GM21576 (cell line): ENCODE measurements around the gene SAA1.
"Not testable (repeated sequence)": the region's sequence is repeated elsewhere in the genome, so short reads cannot be mapped to it uniquely, and the experiment has no call there.

Experiments
- ATAC-seq: cut with Tn5 transposase; IDR thresholded peaks from one replicate; pipeline ENCODE4 v1.9.1; 2021; ENCODE audit warnings: mild to moderate bottlenecking, moderate library complexity; ENCODE audit not compliant: unreplicated experiment

SAA1 gene

DNA sequence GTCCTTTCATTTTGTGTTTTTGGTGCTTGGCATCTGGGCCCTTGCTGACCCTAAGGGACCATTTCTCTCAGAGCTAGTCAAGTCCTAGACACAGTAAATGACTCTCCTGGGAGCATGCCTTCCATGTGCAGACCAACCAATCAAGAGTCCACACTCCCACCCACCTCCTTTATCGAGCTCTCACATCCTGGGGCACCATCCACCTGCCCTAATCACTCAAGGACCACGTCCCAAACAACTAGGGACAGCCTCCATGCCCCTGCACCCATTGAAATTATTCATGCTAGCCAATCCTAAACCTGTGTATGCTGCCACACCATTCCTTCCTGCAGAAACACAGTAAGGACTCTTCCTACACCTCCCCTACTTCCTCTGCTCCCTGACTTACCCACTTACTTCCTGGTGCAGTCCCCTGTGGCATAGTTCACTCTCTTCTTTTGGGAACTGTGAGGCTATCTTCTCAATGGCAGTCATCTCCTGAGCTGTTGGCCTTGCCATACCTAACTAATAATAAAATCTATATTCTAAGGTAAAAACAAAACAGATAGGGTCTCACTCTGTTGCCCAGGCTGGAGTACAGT lies 11.2 kb upstream of the SAA1 start:
- ATAC-seq = no peak

DNA sequence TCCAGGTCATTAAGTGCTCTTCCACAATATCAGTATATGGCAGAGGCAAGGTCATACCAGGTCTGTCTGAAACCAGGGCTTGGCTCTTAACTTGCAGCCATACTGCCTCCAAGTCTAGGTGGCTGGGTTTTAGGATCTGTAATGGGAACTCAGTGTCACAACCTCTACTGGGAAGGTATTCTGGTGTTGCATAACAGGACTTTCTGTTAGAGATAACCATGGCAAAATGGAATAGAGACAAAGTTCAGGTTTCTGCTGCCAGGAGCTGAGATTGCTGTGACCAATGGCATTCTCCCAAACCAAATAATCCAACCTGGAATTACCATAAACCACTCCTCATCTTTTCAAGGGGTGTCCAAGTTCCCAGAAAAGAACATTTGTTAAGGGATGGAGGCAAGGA lies 6.8 kb upstream of the SAA1 start:
- ATAC-seq = no peak

DNA sequence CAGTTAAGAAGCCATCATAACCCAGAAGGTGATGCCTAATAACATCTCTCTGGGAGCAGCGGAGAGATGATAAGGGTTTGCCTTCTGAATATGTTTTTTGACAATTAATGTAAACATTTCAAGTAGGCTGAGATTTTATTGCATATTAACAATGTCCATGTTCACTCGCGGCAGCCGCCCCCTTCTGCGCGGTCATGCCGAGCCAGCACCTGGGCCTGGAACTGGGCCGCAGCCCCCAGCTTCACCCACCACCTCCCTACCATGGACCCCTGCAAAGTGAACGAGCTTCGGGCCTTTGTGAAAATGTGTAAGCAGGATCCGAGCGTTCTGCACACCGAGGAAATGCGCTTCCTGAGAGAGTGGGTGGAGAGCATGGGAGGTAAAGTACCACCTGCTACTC lies 4.3 kb upstream of the SAA1 start:
- ATAC-seq = no peak

DNA sequence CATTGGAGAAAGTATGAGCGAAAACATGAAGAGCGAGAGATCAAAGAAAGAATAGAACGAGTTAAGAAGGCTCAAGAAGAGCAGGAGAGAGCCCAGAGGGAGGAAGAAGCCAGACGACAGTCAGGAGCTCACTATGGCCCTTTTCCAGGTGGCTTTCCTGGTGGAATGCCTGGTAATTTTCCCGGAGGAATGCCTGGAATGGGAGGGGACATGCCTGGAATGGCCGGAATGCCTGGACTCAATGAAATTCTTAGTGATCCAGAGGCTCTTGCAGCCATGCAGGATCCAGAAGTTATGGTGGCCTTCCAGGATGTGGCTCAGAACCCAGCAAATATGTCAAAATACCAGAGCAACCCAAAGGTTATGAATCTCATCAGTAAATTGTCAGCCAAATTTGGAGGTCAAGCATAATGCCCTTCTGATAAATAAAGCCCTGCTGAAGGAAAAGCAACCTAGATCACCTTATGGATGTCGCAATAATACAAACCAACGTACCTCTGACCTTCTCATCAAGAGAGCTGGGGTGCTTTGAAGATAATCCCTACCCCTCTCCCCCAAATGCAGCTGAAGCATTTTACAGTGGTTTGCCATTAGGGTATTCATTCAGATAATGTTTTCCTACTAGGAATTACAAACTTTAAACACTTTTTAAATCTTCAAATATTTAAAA lies 3.2 kb upstream of the SAA1 start:
- not testable (repeated sequence) for ATAC-seq

DNA sequence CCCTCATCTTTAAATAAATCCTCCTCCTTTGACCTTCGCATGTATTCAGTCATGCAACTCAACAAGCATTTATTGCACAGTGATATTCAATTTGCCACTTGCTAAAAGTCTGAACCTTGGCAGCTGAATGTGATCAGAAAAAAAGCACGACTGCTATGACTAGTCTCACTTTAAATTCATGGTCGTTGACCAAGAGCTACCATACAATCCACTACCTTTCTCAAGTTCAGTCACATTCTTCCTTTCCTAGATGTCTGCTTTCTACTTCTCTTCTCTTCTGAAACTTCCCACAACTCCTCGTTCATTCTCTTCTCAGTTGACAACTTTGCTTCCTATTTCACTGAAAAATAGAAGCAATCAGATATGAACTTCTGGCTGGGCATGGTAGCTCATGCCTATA lies 2.0 kb upstream of the SAA1 start:
- ATAC-seq = no peak

DNA sequence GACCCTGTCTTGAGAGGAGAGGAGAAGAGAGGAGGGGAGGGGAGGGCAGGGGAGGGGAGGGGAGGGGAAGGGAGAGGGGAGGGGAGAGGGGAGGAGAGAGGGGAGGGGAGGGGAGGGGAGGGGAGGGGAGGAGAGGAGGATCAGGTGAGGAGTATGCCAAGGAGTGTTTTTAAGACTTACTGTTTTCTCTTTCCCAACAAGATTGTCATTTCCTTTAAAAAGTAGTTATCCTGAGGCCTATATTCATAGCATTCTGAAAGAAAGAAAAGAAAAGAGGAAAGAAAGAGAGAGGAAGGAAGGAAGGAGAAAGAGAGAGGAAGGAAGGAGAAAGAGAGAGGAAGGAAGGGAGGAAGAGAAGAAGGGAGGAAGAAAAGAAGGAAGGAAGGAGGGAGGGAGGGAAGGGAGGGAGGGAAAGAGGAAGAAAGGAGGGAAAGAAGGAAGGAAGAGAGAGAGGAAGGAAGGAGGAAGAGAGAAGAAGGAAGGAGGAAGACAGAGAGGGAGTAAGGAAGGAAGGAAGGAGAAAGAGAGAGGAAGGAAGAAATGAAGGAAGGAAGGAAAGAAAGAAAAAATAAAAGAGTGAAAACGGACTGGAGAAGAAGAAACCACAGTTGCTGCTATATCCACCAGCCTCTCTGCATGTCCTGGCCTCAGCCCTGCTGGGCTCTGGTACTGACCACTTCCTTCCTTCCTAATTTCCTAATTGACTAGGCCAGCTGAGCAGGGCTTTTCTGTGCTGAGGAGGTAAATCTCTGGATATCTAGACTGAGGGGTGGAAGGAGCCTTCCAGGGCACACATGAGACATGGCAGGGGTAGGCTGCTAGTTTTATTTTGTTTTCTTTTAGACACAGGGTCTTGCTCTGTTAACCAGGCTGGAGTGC lies 1.1 kb upstream of the SAA1 start:
- no peak for ATAC-seq

DNA sequence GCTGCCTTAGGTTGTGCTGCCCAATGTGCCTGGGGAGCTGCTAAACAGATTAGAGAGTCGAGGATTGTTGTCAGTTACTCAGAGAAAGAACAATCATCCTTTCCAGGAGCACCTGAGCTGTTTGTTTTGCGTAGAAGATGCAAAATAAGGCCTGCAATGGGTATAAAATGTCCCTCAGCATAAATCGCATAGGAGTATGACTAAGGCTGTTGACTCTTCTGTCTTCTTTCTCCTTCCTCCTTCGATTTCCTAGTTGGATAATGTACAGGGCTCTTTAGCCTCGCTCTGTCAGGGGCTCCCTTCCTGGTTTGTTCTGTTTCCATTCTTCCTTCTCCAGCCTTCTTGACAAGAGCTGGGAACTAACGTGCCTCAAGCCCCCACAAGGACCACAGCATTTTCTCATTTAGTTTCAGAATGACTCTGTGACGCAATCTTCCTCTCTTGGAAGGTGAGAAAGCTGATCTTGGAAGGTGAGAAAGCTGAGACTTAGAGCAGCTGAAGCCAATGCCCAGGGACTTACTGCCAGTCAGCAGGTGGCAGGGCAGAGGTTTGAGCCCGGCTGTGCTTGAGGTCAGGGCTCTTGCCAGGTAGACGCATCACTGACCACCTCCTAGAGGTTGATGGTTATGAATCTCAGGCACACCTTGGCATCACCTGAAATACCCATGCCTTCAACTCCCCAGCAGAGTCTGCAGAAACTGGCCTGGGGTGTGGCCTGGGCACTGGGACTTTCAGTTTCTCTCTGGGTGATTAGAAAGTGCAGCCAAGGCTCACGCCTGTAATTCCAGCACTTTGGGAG lies 1.5 kb downstream of the SAA1 start:
- ATAC-seq = peak; percentile 59

DNA sequence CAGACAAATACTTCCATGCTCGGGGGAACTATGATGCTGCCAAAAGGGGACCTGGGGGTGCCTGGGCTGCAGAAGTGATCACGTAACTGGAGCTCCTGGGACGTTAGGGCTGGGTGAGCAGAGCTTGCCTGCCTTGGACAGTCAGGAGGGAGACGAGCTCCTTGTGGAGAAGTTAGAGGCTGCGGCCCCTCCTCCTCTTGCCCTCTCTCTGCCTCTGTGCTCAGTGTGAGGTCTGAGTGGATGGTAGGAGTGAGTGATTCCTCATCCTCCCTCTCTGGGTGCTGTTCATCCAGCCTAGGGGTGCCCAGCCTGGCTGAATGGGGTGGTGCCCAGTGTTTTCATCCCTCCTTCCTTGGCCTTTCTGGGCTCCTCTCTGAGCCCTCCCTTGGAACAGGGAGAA lies 3.2 kb downstream of the SAA1 start:
- ATAC-seq = not testable (repeated sequence)

DNA sequence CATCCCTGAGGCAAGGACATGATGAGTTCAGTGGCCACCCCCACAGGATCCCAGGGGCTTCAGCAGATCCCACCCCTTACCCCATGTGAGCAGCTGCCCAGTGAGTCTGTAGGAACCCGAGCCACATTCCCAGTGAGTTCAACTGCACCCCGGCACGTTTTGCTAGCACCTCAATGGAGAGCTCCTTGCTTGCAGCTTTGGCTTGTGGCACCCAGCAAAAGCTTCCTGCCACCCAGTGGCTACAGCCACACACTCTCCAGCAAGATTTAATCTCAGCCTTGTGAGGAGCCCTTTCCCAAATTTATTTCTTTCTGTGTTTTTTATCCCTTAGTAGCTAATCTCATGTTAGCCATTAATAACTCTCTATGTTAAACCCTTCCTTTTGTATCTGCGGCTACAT lies 4.0 kb downstream of the SAA1 start:
- no peak for ATAC-seq

DNA sequence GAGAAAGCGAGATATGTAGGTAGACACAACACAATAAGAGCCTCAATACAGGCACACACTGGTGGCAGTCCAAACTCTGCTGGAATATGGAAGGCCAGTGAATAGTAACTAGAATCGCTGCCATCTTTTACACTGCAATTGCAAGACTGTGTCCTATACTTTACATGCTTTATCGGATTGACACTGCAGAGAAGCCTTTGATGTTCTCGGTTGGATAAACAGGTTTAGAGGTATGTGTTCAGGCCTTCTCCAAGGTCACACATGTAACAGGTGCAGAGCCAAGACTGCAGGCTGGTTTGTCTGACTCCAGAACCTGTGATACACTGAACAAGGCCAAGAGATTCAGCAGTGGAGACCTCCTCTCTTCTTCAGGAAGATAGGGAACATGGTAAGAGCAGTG lies 5.1 kb downstream of the SAA1 start:
- ATAC-seq = no peak

DNA sequence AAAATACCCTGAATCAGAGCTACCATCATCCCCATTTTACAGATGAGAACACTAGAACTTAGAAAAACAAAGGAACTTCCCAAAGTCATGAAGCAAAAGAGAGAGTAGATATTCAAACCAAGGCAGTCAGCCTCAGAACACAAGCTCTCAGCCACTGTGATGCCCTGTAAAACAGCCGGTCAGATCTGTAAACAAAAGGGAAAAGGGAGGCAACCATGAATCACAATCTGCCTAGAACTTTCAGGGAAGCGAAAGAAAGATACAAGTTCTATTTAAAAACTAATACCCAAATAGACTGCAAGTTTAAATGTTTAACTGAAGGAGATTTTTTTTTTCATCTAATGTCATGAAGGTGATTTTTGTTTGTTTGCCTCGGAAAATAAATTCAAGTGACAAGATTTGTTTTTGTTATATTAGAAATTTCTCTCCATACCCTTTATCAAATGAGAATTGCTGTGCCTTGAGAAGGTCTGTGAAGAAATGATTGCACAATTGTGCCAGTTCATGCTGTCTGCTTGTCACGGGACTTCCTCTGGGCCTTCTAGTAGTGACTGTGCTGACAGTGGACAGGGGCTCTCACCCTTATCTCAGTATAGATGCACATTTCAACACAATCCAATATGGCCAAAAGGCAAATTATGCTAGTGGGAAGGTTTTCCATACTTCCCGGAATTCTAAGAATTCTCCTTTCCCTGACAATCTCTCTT lies 11.7 kb downstream of the SAA1 start:
- ATAC-seq = no peak

DNA sequence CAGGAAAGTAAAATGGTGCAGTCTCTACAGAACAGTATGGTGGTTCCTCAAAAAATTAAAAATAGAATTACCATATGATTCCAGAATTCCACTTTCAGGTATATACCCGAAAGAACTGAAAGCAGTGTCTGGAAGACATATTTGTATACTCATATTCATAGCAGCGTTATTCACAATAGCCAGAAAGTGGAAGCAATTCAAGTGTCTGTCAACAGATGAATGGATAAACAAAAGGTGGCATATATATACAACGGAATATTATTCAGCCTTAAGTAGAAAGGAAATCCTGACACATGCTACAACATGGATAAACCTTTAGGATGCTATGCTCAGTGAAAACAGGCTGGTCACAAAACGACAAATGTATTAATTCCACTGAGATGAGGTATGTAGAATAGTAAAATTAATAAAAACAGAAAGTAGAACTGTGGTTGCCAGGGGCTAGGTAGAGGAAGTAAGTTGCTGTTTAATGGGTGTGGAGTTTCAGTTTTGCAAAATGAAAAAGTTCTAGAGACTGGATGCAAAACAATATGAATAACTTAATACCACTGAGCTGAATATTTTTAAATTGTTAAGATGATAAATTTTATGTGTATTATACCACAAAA lies 14.5 kb downstream of the SAA1 start:
- peak; percentile 92 for ATAC-seq

DNA sequence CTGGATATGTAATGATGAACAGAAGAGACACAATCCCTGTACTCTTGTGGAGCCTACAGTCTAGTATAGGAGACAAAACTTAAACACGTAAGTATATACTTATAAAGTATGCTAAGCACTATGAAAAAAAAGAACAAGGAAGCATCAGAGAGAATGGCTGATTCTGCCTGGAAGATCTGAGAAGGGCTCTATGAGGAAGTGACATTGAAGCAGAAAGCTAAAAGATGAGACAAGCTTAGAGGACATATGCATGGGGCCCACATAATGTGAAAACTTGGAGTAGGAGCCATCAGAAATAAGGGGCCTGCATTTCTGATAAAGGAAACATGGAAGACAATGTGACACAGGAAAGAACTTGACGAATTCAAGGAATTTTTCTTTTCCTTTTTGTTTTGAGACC lies 16.6 kb downstream of the SAA1 start:
- ATAC-seq = no peak

DNA sequence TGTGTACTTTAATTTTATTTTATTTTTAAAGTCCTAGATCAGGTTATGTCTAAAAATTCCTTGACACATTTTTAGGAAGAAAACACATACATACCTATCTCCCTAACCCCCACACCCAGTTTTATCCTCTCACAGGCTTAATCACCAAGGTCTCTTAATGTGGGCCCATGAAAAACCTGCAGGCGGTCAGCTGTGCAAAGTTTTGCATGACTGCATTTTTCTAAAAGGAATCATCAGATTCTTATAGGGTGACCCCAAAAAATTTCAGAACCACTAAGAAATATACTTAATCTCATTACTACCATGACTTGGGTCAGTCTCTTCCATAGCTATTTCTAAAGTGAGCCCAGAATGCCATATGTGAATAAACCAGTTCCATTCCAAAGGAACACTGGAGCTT lies 19.8 kb downstream of the SAA1 start:
- ATAC-seq = no peak

DNA sequence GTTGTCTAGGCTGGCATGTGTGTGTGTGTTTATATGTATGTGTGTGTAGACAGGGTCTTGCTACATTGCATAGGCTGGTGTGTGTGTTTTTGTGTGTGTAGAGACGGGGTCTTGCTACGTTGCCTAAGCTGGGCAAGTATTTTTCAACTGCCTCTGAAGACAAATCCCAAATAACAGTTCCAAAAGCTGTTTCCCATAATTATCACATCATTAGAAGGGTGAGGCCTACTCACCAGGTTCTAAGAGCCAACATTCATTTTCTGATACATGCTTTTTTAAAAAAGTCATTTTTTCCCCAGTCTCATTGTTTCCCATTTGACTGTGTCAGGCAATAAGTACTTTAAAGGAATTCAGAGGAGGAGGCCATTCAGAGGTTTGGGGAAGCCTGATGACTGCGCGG lies 22.8 kb downstream of the SAA1 start:
- no peak for ATAC-seq

DNA sequence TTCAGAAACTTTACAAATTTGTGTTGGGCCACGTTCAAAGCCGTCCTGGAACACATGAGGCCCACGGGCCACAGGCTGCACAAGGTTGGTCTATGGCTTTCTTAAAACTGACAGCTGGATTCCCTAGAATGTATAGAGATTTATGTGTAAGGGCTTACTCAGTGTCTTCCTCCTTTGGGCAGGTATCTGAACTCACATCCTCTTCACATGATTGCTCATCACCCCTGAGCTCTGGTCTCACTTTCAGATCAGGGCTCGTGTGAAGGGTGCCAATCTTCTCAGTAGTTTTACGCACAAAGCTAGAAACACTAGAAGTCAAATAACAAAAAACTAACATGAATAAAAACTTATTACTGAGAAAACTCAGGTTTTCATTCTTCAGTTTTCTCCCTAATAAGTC lies 28.8 kb downstream of the SAA1 start:
- ATAC-seq = peak; percentile 83

DNA sequence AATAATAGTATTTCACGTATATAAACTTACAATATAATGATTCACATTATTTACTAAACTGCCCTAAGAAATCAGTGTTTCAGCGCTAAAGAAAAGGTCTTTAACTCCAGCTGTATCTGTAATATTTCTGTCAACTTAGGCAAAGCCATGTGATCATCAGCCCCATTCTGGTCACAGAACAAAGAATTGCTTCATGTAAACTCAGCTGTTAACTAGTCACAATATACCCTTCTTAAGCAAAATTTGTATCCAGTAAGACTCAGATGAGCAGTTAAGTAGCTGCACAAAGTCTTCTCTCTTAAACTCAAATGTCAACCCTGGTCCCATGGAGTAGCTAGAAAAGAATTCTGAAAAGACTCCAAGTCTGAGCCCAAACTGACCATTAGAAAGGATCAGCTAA lies 29.3 kb downstream of the SAA1 start:
- ATAC-seq = no peak

DNA sequence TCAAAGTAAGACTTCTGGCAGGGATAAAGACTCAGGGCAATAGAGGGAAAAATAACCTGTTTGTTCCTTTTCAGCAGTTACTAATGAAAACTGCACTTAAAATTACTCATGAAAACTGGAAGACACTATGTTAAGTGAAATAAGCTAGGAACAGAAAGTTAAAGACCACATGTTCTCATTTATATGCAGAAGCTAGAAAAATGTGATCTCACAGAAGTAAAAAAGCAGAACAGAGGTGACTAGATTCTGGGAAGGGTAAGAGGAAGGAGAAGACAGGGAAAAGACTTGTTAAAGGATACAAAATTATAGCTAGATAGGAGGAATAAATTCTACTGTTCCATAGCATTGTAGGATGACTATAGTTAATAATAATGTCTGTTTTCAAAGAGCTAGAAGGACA lies 33.7 kb downstream of the SAA1 start:
- no peak for ATAC-seq

DNA sequence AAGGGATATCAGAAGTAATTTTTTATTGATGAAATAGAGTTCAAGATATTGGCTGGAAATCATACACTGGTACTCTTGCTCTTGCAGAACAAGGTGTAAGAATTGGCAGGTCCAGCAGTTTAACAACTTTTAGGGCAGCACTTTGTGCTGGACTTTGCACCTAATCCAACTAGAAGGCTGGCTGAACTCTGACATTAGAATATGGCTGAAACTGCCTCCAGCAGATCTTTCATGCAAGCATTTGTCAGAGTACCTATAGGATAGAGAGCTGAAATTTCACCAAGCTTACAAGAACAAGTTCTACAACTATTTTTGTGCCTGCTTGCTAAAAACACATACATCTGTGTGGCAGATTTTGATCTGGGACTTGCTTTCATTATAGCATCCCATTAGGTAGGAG lies 38.7 kb downstream of the SAA1 start:
- ATAC-seq = no peak

DNA sequence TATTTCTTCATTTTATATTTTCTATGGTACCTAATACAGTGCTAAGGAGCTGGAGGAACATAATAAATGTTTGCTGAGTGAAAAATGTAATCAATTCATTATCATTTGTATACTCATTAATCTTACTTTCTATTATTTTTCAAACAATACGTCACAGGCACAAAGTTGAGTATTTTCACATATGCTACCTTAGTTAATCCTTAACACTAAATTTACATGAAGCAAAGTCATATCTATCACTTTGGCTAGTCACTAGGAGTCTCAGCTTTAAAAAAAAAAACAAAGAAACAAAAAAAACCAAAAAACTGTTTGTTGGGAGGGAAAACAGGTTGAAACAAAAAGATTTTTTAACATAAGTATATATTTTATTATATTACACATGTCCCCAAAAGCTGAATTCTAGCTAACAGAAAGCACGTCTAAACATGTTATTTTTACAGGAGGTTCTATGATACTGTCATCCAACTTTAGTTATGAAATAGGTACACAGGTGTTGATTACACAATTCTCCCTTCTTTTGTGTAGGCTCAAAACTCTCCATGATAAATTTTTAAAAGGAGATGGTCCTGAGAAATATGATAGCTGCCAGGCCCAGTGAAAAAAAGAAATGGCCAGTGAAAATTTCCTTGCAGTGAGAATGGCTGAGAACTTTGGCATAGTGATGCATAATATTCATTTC lies 41.5 kb downstream of the SAA1 start:
- no peak for ATAC-seq
